Memory B cell (primary cell): ENCODE results near the gene CRIP1.

Source experiments
- ATAC-seq: fragments of 150-1000 bp; cut with Tn5 transposase; 2 replicates; pipeline ENCODE4 v1.10.0; 2021; ENCODE audit warnings: low read depth, mild to moderate bottlenecking, moderate library complexity
- DNase-seq, 2 donors: peaks; one replicate each; pipeline ENCODE4 v3.0.0; 2022; ENCODE audit warnings: low spot score in 2 of 2
- H3K27ac Mint-ChIP-seq: one replicate; pipeline ENCODE4 v1.8.0; 2022; ENCODE audit warnings: mild to moderate bottlenecking, moderate library complexity, mixed read lengths
- H3K27me3 Mint-ChIP-seq: one replicate; pipeline ENCODE4 v1.8.0; 2022; ENCODE audit warnings: mixed read lengths
- H3K36me3 Mint-ChIP-seq: one replicate; pipeline ENCODE4 v1.8.0; 2022; ENCODE audit warnings: mild to moderate bottlenecking, mixed read lengths
- H3K4me1 Mint-ChIP-seq: one replicate; pipeline ENCODE4 v1.8.0; 2022; ENCODE audit warnings: mixed read lengths
- H3K4me3 Mint-ChIP-seq: one replicate; pipeline ENCODE4 v1.8.0; 2022; ENCODE audit warnings: mild to moderate bottlenecking, moderate library complexity, mixed read lengths
- H3K9me3 Mint-ChIP-seq: one replicate; pipeline ENCODE4 v1.8.0; 2022; ENCODE audit warnings: mixed read lengths

CRIP1 gene

DNA sequence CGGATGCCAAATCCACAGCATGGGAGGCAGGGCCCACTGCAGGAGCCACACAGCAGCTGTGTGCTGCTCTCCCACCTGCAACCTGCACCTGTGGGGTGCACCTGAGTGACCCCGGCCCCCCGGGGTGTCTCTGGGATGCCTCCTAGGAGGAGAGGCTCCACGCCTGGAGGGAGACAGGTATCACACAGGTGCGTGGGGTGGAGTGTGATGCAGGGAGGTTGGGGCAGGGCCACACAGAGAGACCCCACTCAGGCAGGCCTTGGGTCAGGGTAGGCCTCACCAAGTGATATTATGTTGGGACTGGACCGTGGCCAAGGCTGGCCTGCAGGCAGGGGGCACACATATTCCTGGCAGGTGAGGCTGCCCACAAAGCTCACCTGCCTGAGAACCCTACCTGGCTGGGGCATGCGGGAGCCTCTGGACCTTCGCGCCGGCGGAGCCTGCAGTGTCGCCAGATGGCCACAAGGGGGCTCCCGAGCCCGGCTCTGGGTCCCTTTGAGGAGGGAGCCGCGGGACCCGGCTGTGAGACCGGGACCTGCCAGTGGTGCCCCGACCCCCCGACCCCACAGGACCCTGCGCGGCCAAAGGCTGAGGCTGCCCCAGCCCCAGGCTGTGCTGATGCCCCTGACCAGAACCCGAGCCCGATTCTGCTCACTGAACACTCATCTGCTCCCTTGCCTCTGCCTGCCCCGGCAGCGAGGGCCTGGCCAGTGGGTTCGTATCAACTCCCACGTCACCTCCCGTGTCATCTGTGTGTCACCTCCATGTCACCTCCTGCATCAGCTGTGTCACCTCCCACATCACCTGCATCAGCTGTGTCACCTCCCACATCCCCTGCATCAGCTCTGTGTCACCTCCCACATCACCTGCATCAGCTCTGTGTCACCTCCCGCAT lies 51.1 kb downstream of the CRIP1 start:
- peaks cover 3% of the 10 kb centered on the region for H3K9me3 Mint-ChIP-seq
- peak; percentile 78 to 94 for DNase-seq
- peak; percentile 81 for ATAC-seq
- H3K27me3 Mint-ChIP-seq, result peaks cover 8% of the 10 kb centered on the region
- peaks cover 2% of the 10 kb centered on the region for H3K36me3 Mint-ChIP-seq
- no peak overlapping the region for H3K27ac Mint-ChIP-seq
- H3K4me1 Mint-ChIP-seq, result peaks cover 10% of the 10 kb centered on the region
- no peak overlapping the region for H3K4me3 Mint-ChIP-seq
